DND-41 (cell line): ENCODE measurements around the gene ZNF697.

ENCODE experiments used
- ATAC-seq: fragments of 200-7000 bp; cut with Tn5 transposase; 3 replicates; pipeline ENCODE4 v1.9.1; 2021; ENCODE audit warnings: low read depth; ENCODE audit not compliant: insufficient read depth
- DNase-seq: peaks from one replicate; pipeline ENCODE4 v3.0.0-alpha.2; 2020
- H2AFZ ChIP-seq: 2 replicates; pipeline ENCODE4 v1.6.0; 2012; ENCODE audit warnings: low read depth, low read length
- H3K27ac ChIP-seq: 2 replicates; pipeline ENCODE4 v1.5.1; 2012; ENCODE audit warnings: low read length, inconsistent platforms
- H3K27me3 ChIP-seq: fragments of 200-600 bp; sonication (generic); 2 replicates; pipeline ENCODE4 v1.6.0; 2012; ENCODE audit warnings: low read length, mild to moderate bottlenecking, inconsistent platforms; ENCODE audit not compliant: insufficient read depth, poor library complexity
- H3K36me3 ChIP-seq: 2 replicates; pipeline ENCODE4 v1.5.1; 2012; ENCODE audit warnings: low read length, inconsistent platforms; ENCODE audit not compliant: insufficient read depth
- H3K4me1 ChIP-seq: 2 replicates; pipeline ENCODE4 v1.5.1; 2012; ENCODE audit warnings: mild to moderate bottlenecking, low read length; ENCODE audit not compliant: insufficient read depth
- H3K4me2 ChIP-seq: 2 replicates; pipeline ENCODE4 v1.6.0; 2012; ENCODE audit warnings: mild to moderate bottlenecking, moderate library complexity, low read length, inconsistent platforms; ENCODE audit not compliant: insufficient read depth
- H3K4me3 ChIP-seq, 2 experiments: fragments of 200-600 bp in 1 of 2; shearing (Covaris generic) in 1 of 2; 2 replicates each; pipeline ENCODE4 v1.5.1; 2012 to 2016; ENCODE audit warnings: inconsistent platforms in 2 of 2, low read length in 2 of 2, mild to moderate bottlenecking in 2 of 2, low read depth in 1 of 2, moderate library complexity in 1 of 2
- H3K79me2 ChIP-seq: 2 replicates; pipeline ENCODE4 v1.6.0; 2012; ENCODE audit warnings: low read length, inconsistent platforms; ENCODE audit not compliant: insufficient read depth
- H3K9ac ChIP-seq: 2 replicates; pipeline ENCODE4 v1.6.0; 2012; ENCODE audit warnings: low read depth, mild to moderate bottlenecking, inconsistent platforms, low read length, moderate library complexity
- H3K9me3 ChIP-seq: 2 replicates; pipeline ENCODE4 v1.5.1; 2012; ENCODE audit warnings: low read length, moderate library complexity, mild to moderate bottlenecking, inconsistent platforms; ENCODE audit not compliant: insufficient read depth, severe bottlenecking
- H4K20me1 ChIP-seq: 2 replicates; pipeline ENCODE4 v1.6.0; 2012; ENCODE audit warnings: low read length; ENCODE audit not compliant: insufficient read depth
- EZH2 ChIP-seq: IDR thresholded peaks from 3 replicates; pipeline ENCODE4 v1.6.1; 2012; ENCODE audit warnings: borderline replicate concordance, low read depth, mild to moderate bottlenecking, moderate library complexity, low read length, inconsistent platforms; ENCODE audit not compliant: severe bottlenecking
- TF ChIP-seq, protein P1 (sequence below): IDR thresholded peaks from 2 replicates; pipeline ENCODE4 v1.5.1; 2012; ENCODE audit warnings: borderline replicate concordance, low read length, moderate library complexity, mild to moderate bottlenecking; ENCODE audit not compliant: poor library complexity, severe bottlenecking; ENCODE audit errors: extremely low read depth

The ZNF697 gene

DNA sequence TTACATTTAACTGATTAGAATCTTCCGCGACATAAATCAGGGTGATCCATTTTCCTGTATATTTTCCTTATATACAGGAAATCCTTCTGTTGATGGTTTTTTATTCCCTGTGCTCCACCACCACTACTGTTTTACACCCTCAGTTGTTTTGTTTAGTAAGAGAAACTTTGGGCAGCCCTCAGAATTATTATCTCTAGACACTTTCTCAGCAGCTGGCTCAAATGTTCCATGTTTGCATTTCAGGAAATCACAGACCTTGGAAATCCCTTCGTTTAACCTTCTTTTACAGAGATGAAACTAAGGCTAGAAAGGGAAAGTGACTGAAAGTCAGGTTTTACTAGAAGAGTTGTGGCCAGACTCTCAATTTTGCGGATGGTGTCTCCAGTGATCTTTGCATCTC, 15.2 kb downstream of the ZNF697 start:
- Histone ChIP-seq H3K9ac (no peak overlapping the region), H3K27ac (no peak overlapping the region), H3K36me3 (no peaks in the 10 kb centered on the region), H4K20me1 (no peaks in the 10 kb centered on the region), H3K4me2 (no peak overlapping the region), H2AFZ (no peak overlapping the region), H3K9me3 (no peaks in the 10 kb centered on the region), H3K4me1 (no peaks in the 10 kb centered on the region), H3K27me3 (peaks cover 14% of the 10 kb centered on the region), H3K79me2 (no peaks in the 10 kb centered on the region), H3K4me3 (no peak overlapping the region)
- DNase-seq (no peak), ATAC-seq (no peak)
- TF ChIP-seq, protein P1, sequence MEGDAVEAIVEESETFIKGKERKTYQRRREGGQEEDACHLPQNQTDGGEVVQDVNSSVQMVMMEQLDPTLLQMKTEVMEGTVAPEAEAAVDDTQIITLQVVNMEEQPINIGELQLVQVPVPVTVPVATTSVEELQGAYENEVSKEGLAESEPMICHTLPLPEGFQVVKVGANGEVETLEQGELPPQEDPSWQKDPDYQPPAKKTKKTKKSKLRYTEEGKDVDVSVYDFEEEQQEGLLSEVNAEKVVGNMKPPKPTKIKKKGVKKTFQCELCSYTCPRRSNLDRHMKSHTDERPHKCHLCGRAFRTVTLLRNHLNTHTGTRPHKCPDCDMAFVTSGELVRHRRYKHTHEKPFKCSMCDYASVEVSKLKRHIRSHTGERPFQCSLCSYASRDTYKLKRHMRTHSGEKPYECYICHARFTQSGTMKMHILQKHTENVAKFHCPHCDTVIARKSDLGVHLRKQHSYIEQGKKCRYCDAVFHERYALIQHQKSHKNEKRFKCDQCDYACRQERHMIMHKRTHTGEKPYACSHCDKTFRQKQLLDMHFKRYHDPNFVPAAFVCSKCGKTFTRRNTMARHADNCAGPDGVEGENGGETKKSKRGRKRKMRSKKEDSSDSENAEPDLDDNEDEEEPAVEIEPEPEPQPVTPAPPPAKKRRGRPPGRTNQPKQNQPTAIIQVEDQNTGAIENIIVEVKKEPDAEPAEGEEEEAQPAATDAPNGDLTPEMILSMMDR, result no peak
- no peak for TF ChIP-seq EZH2

DNA sequence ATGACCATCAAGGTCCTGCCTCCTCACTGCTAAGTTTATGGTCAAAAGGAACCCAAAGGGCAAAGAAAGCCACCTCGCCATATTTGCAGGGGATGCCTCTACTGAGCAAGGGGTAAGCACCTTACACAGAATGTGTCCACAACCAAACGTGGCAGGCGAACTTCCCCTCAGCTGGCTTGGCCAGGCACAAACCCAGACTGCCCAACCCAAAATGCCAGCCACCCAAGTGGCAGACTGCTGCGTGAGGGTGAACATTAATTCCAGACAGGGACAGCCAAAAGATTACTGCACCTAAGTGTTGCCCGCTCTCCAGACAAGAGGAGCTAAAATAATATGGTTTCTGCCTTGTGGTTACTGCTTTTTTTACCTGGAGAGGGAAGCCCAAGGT, 16.0 kb downstream of the ZNF697 start:
- DNase-seq, result no peak

DNA sequence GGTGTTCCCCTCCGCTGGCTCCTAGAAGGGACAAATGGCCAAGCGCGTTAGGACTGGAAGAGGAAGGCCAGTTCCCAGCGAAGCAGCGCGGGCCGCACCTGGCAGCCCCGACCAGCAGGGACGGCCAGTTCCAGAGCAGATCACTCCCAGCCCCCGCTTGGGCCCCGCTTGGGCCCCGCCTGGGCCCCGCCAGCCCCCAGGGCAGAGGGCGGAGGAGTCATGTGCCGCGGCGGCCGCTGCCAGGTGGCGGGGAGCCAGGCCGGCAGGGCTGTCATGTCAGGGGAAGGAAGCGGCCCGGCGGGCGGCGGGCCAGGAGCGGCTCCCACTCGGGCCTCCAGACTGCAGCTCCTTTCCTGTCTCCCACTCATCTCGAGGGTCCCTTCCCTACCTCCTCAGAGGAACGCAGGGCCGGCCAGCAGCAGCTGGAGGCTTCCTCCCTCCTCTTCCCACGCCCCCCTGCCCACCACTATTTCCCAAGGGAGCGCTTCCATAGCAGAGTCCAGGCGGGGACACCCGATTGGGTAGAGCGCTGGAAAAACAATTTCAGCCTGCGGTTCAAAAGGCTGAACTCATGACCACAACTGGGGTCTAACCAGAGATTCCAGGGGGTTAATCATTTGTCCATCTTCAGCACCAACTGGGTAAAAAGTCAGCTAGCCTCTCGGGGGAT, 16.5 kb downstream of the ZNF697 start:
- ATAC-seq (no peak), DNase-seq (no peak)
- Histone ChIP-seq H3K4me1 (no peaks in the 10 kb centered on the region), H3K9me3 (no peaks in the 10 kb centered on the region), H3K4me3 (no peak overlapping the region), H3K4me2 (no peak overlapping the region), H2AFZ (no peak overlapping the region), H4K20me1 (no peaks in the 10 kb centered on the region), H3K27ac (no peak overlapping the region), H3K36me3 (no peaks in the 10 kb centered on the region), H3K9ac (no peak overlapping the region), H3K27me3 (peaks cover 14% of the 10 kb centered on the region), H3K79me2 (no peaks in the 10 kb centered on the region)
- TF ChIP-seq, protein P1, result no peak

More for the DNA sequence above, 16.0 kb downstream of the ZNF697 start:
- peaks cover 14% of the 10 kb centered on the region for H3K27me3 ChIP-seq
- no peaks in the 10 kb centered on the region for H3K36me3 ChIP-seq
- H2AFZ ChIP-seq, result no peak overlapping the region
- H4K20me1 ChIP-seq, result no peaks in the 10 kb centered on the region
- H3K79me2 ChIP-seq, result no peaks in the 10 kb centered on the region
- no peak overlapping the region for H3K9ac ChIP-seq
- no peaks in the 10 kb centered on the region for H3K4me1 ChIP-seq
- no peak overlapping the region for H3K4me3 ChIP-seq
- no peak for TF ChIP-seq EZH2
- TF ChIP-seq, protein P1, result no peak
- no peak overlapping the region for H3K27ac ChIP-seq
- H3K9me3 ChIP-seq, result no peaks in the 10 kb centered on the region
- ATAC-seq, result no peak
- no peak overlapping the region for H3K4me2 ChIP-seq

DNA sequence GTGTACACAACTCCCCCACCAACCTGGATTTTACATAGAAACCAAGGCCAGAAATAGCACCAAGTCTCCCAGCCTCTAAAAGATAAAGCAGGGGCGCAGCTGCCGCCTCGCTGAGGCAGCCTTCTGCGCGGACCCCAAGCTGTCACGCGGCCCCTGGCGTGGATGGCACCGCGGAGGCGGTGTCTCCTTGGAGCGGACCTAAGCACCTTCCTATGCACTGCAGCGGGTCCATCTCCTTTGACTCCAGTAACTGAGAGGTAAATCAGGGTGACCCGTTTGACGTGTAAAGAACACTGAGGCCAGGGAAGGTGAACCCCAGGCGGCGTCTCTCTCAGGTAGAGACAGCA, 17.0 kb downstream of the ZNF697 start:
- H3K9me3 ChIP-seq, result no peaks in the 10 kb centered on the region
- no peaks in the 10 kb centered on the region for H4K20me1 ChIP-seq
- H2AFZ ChIP-seq, result no peak overlapping the region
- no peak overlapping the region for H3K4me2 ChIP-seq
- no peak overlapping the region for H3K4me3 ChIP-seq
- no peak for ATAC-seq
- H3K27me3 ChIP-seq, result peaks cover 14% of the 10 kb centered on the region
- H3K9ac ChIP-seq, result no peak overlapping the region
- no peaks in the 10 kb centered on the region for H3K79me2 ChIP-seq
- H3K36me3 ChIP-seq, result no peaks in the 10 kb centered on the region
- H3K27ac ChIP-seq, result no peak overlapping the region
- no peaks in the 10 kb centered on the region for H3K4me1 ChIP-seq
- no peak for TF ChIP-seq EZH2
- TF ChIP-seq, protein P1, result no peak
- no peak for DNase-seq
